WTC11 (cell line): ENCODE data around the gene SPTBN4.

Source experiments
- ATF6 ChIP-seq: sonication (generic); formaldehyde crosslinking; IDR thresholded peaks from 2 replicates; pipeline ENCODE4 v1.8.1; 2023; ENCODE audit warnings: mild to moderate bottlenecking, missing genetic modification reagents
- CTCF ChIP-seq: fragments of 200-600 bp; IDR thresholded peaks from 2 replicates; pipeline ENCODE4 v1.8.0; 2022; ENCODE audit warnings: antibody characterized with exemption
- NR2C2 ChIP-seq: sonication (generic); formaldehyde crosslinking; IDR thresholded peaks from 2 replicates; pipeline ENCODE4 v1.8.0; 2022; ENCODE audit warnings: mild to moderate bottlenecking, missing genetic modification reagents
- ZNF121 ChIP-seq: sonication (generic); formaldehyde crosslinking; IDR thresholded peaks from 2 replicates; pipeline ENCODE4 v1.8.0; 2023; ENCODE audit warnings: missing genetic modification reagents
- ZNF138 ChIP-seq: sonication (generic); formaldehyde crosslinking; conservative IDR thresholded peaks from 2 replicates; pipeline ENCODE4 v1.8.1; 2022; ENCODE audit warnings: mild to moderate bottlenecking, moderate library complexity, missing genetic modification reagents

DNA sequence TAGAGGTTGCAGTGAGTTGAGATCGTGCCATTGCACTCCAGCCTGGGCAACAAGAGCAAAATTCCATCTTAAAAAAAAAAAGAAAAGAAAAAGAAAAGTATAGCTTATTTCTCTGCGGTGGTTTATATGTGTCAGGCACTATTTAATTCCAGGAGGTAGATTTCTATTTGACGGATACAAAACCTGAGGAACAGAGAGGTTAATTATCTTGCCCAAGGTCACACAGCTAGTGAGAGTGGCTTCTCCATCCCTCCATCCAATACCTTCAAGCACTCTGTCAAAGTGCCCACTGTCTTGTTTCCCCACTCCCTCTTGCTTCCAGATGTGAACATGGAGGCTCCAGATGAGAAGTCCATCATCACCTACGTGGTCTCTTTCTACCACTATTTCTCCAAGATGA, 34.8 kb downstream of the SPTBN4 start:
- TF ChIP-seq NR2C2 (CRISPR knock-in tag): no peak
- TF ChIP-seq ZNF138 (CRISPR knock-in tag): no peak
- no peak for TF ChIP-seq ATF6
- TF ChIP-seq CTCF: no peak
- TF ChIP-seq ZNF121: no peak
